Measurements from ENCODE around the gene PRR30. TPM values are rescaled to one million over a fixed set of nuclear protein-coding genes. Genes with fewer than 3 reads are reported as not detected.

PRR30 gene
- total RNA-seq, 1 experiment from 2014 or later = not detected

GRCh38 chr2:27128668-27129571 lies 10.3 kb downstream of the PRR30 start:
- Histone ChIP-seq H2AFZ (ENCODE audit: low read depth, low read length, poor library complexity, severe bottlenecking) (no peak overlapping the region), H3K9me2 (ENCODE audit: insufficient read depth) (no peaks in the 10 kb centered on the region), H4K20me1 (ENCODE audit: insufficient read depth) (no peaks in the 10 kb centered on the region), H3K4me2 (ENCODE audit: low read length) (no peak overlapping the region), H3K27me3 (ENCODE audit: insufficient read depth, low read length) (no peaks in the 10 kb centered on the region), H3K9me3 (ENCODE audit: control insufficient read depth in 1 of 2, insufficient read depth in 1 of 2, low read depth in 1 of 2, low read length in 2 of 2) (no peaks in the 10 kb centered on the region), H3K4me1 (ENCODE audit: control insufficient read depth in 1 of 2, insufficient read depth in 2 of 2, low read length in 2 of 2) (peaks cover 4 to 12% of the 10 kb centered on the region in 2 experiments; a peak in 3 of 4 replicates), H3K79me2 (ENCODE audit: insufficient read depth, low read length) (peaks cover 15% of the 10 kb centered on the region), H3K36me3 (ENCODE audit: control insufficient read depth in 1 of 2, insufficient read depth in 2 of 2, low read length in 2 of 2) (peaks cover 14 to 20% of the 10 kb centered on the region in 2 experiments; a peak in 3 of 4 replicates), H3K4me3 (replicated peaks in 1 of 2; ENCODE audit: low read depth in 1 of 2, low read length in 2 of 2) (no peak overlapping the region), H3K9ac (ENCODE audit: low read length) (no peak overlapping the region), H3K27ac (ENCODE audit: low read depth, low read length) (no peak overlapping the region)
- DNase-seq (ENCODE audit: low read depth, low spot score) (no peak), ATAC-seq (no peak)
- TF ChIP-seq ATF3 (IDR thresholded peaks at IDR 0.05) = no peak
- no peak for TF ChIP-seq REST (IDR thresholded peaks at IDR 0.05; ENCODE audit: low read depth)
- no peak for TF ChIP-seq POLR2A (IDR thresholded peaks at IDR 0.05; ENCODE audit: borderline replicate concordance, extremely low read depth, insufficient read depth, insufficient read length)
- no peak for TF ChIP-seq MAX (IDR thresholded peaks at IDR 0.05)
- BruUV-seq (replicated peaks) = no TSS peak
- ChIA-PET POLR2A (no interaction called here), CTCF (no interaction called here), RAD21 (ENCODE audit: low non-redundant PET in 1 of 2, low total read pairs in 2 of 2, uncharacterized antibody in 2 of 2, unreplicated experiment in 2 of 2) (no interaction called here)
- intact Hi-C loops (cut with micrococcal nuclease) = no loop called here

All from HCT116 (cell line).